22Rv1 (cell line): ENCODE results near the gene PRAC1.

Experiments
- CTCF ChIP-seq: fragments of 450-650 bp; IDR thresholded peaks from 2 replicates; pipeline ENCODE4 v1.5.1; 2017; ENCODE audit warnings: mild to moderate bottlenecking
- ZFX ChIP-seq: fragments of 450-650 bp; IDR thresholded peaks from 2 replicates; pipeline ENCODE4 v1.6.1; 2017; ENCODE audit warnings: antibody characterized with exemption, borderline replicate concordance

GRCh38 chr17:48732688-48733629 is 10.6 kb upstream of the PRAC1 start:
- TF ChIP-seq CTCF (no peak), ZFX (no peak)
